Fibroblast of lung (primary cell): ENCODE data around the gene RPS6KC1. TPM values are rescaled to one million over a fixed set of nuclear protein-coding genes. Genes with fewer than 3 reads are reported as not detected.

Experiments used
- DNase-seq, 2 donors: peaks; one replicate each; pipeline versions ENCODE4 v3.0.0 to v3.0.0-alpha.2; 2010; ENCODE audit warnings: low read depth in 2 of 2
- H2AFZ ChIP-seq: 2 replicates; pipeline ENCODE4 v1.5.1; 2012; ENCODE audit warnings: low read length, control low read depth, inconsistent platforms
- H3K27ac ChIP-seq: 2 replicates; pipeline ENCODE4 v1.5.1; 2011; ENCODE audit warnings: low read length, control low read depth; ENCODE audit not compliant: insufficient read depth
- H3K27me3 ChIP-seq: 2 replicates; pipeline ENCODE4 v1.5.1; 2011; ENCODE audit warnings: mild to moderate bottlenecking, low read length; ENCODE audit not compliant: control insufficient read depth, insufficient read depth
- H3K36me3 ChIP-seq: 2 replicates; pipeline ENCODE4 v1.5.1; 2011; ENCODE audit warnings: low read length; ENCODE audit not compliant: control insufficient read depth, insufficient read depth
- H3K4me1 ChIP-seq: 2 replicates; pipeline ENCODE4 v1.5.1; 2011; ENCODE audit warnings: low read length; ENCODE audit not compliant: control insufficient read depth, insufficient read depth; ENCODE audit errors: extremely low read depth
- H3K4me2 ChIP-seq: 2 replicates; pipeline ENCODE4 v1.5.1; 2011; ENCODE audit warnings: low read length, control low read depth; ENCODE audit not compliant: insufficient read depth; ENCODE audit errors: extremely low read depth
- H3K4me3 ChIP-seq, 4 experiments: fragments of 200-600 bp in 1 of 4; sonication (generic) in 1 of 4; replicated peaks in 1 of 4; 2 replicates each; pipeline ENCODE4 v1.5.1; 2011 to 2016; ENCODE audit warnings: low read length in 4 of 4, low read depth in 3 of 4, mild to moderate bottlenecking in 3 of 4, control low read depth in 2 of 4, inconsistent platforms in 1 of 4, mixed read lengths in 1 of 4; ENCODE audit not compliant: insufficient read depth in 1 of 4; ENCODE audit errors: control extremely low read depth in 1 of 4
- H3K79me2 ChIP-seq: 2 replicates; pipeline ENCODE4 v1.5.1; 2012; ENCODE audit warnings: mild to moderate bottlenecking, low read length, inconsistent platforms; ENCODE audit not compliant: control insufficient read depth, insufficient read depth
- H3K9ac ChIP-seq: 2 replicates; pipeline ENCODE4 v1.5.1; 2011; ENCODE audit warnings: mild to moderate bottlenecking, low read length, control low read depth; ENCODE audit not compliant: insufficient read depth
- H3K9me3 ChIP-seq: 2 replicates; pipeline ENCODE4 v1.5.1; 2012; ENCODE audit warnings: low read depth, low read length; ENCODE audit not compliant: control insufficient read depth, insufficient read depth
- H4K20me1 ChIP-seq: 2 replicates; pipeline ENCODE4 v1.5.1; 2011; ENCODE audit warnings: low read length; ENCODE audit not compliant: control insufficient read depth, insufficient read depth; ENCODE audit errors: extremely low read depth
- EZH2 ChIP-seq: IDR thresholded peaks from 2 replicates; pipeline ENCODE4 v1.5.1; 2012; ENCODE audit warnings: low read length, control low read depth, mild to moderate bottlenecking; ENCODE audit errors: missing control alignments
- polyA plus RNA-seq, 2 donors: library from polyadenylated mRNA; depleted of rRNA in 1 of 2; stranded (reverse) in 1 of 2; unstranded in 1 of 2; fragments of >200 nt; gene quantifications; 2 replicates each; pipeline ENCODE4 v1.2.1, GENCODE V29; 2011 to 2012; ENCODE audit warnings: missing spikeins in 1 of 2
- total RNA-seq: library from RNA; depleted of rRNA; stranded (reverse); fragments of >200 nt; gene quantifications from 2 replicates; pipeline ENCODE4 v1.2.1, GENCODE V29; 2014
- TF ChIP-seq, protein P1 (sequence below), 2 donors: IDR thresholded peaks in 1 of 2; conservative IDR thresholded peaks in 1 of 2; 1 replicate in 1 of 2; 2 replicates in 1 of 2; pipeline ENCODE4 v1.5.1; 2011 to 2012; ENCODE audit warnings: low read length in 2 of 2, control low read depth in 1 of 2, inconsistent platforms in 1 of 2, low read depth in 1 of 2, mild to moderate bottlenecking in 1 of 2

The RPS6KC1 gene
- total and polyA plus RNA-seq, 2 donors (not counting 1 experiment from before 2014, with no cell fraction given): 20.9 to 33.5 TPM

DNA sequence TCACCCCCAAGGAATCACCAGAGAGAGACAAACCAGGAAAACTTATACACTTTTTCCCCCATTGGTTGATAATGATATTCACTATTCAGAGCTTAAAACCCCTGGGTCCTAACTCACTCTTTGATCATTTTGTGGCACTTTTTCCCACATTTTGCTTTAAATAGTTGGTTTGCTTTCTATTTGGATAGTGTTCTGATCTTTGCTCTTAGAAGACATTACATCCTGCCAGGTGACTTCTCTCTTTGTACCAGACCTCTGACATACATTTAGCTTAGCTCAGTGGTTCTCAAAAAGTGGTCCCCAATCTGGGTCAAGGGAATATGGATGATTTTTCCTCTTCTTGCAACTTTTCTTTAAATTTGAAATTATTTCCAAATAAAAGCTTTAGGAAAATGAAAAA lies 228.4 kb downstream of the RPS6KC1 start:
- Histone ChIP-seq H3K27ac (no peak overlapping the region), H3K36me3 (no peaks in the 10 kb centered on the region), H3K27me3 (no peaks in the 10 kb centered on the region), H3K4me3 (no peak overlapping the region), H3K4me1 (no peaks in the 10 kb centered on the region), H3K9me3 (no peaks in the 10 kb centered on the region), H3K9ac (no peak overlapping the region), H4K20me1 (no peaks in the 10 kb centered on the region), H3K79me2 (no peaks in the 10 kb centered on the region), H2AFZ (no peak overlapping the region), H3K4me2 (no peak overlapping the region)
- TF ChIP-seq EZH2: no peak
- TF ChIP-seq, protein P1, sequence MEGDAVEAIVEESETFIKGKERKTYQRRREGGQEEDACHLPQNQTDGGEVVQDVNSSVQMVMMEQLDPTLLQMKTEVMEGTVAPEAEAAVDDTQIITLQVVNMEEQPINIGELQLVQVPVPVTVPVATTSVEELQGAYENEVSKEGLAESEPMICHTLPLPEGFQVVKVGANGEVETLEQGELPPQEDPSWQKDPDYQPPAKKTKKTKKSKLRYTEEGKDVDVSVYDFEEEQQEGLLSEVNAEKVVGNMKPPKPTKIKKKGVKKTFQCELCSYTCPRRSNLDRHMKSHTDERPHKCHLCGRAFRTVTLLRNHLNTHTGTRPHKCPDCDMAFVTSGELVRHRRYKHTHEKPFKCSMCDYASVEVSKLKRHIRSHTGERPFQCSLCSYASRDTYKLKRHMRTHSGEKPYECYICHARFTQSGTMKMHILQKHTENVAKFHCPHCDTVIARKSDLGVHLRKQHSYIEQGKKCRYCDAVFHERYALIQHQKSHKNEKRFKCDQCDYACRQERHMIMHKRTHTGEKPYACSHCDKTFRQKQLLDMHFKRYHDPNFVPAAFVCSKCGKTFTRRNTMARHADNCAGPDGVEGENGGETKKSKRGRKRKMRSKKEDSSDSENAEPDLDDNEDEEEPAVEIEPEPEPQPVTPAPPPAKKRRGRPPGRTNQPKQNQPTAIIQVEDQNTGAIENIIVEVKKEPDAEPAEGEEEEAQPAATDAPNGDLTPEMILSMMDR (conservative IDR thresholded peaks at IDR 0.05 in 1 of 2, IDR thresholded peaks at IDR 0.05 in 1 of 2; ENCODE audit: low read depth in 1 of 2, low read length in 2 of 2): no peak
- no peak for DNase-seq

GRCh38 chr1:213281640-213282301 lies 230.7 kb downstream of the RPS6KC1 start:
- H2AFZ ChIP-seq: no peak overlapping the region
- H3K4me2 ChIP-seq: no peak overlapping the region

DNA sequence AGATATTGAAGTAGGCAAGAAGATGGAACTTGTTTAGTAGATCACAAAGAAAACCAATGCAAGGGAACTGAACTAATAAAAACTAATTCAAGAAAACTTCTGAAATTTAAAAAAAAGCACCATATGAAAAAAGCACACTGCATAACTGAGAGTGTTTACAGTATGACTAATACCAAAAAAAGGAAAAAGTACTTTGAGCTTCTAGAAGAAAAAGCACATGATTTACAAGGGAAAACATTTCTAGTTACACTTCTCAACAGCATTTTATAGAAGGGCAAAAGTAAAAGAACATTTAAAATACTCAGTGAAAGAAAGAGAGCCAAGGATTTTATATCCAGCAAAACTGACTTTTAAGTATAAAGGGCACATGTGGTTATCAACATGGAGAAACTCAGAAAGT lies 233.6 kb downstream of the RPS6KC1 start:
- no peaks in the 10 kb centered on the region for H4K20me1 ChIP-seq

More at GRCh38 chr1:213281640-213282301, 230.7 kb downstream of the RPS6KC1 start:
- Histone ChIP-seq H3K79me2 (no peaks in the 10 kb centered on the region), H3K27me3 (no peaks in the 10 kb centered on the region), H3K4me3 (no peak overlapping the region), H4K20me1 (no peaks in the 10 kb centered on the region), H3K36me3 (no peaks in the 10 kb centered on the region), H3K4me1 (no peaks in the 10 kb centered on the region), H3K27ac (no peak overlapping the region), H3K9ac (no peak overlapping the region), H3K9me3 (no peaks in the 10 kb centered on the region)
- DNase-seq: no peak
- TF ChIP-seq EZH2: no peak
- TF ChIP-seq, protein P1 (conservative IDR thresholded peaks at IDR 0.05 in 1 of 2, IDR thresholded peaks at IDR 0.05 in 1 of 2; ENCODE audit: low read depth in 1 of 2, low read length in 2 of 2): no peak

More for the DNA sequence above, 233.6 kb downstream of the RPS6KC1 start:
- Histone ChIP-seq H3K4me1 (no peaks in the 10 kb centered on the region), H3K27ac (no peak overlapping the region), H3K9me3 (no peaks in the 10 kb centered on the region), H3K9ac (no peak overlapping the region), H3K27me3 (no peaks in the 10 kb centered on the region), H3K4me3 (no peak overlapping the region), H3K36me3 (no peaks in the 10 kb centered on the region), H3K79me2 (no peaks in the 10 kb centered on the region), H3K4me2 (no peak overlapping the region), H2AFZ (no peak overlapping the region)
- TF ChIP-seq, protein P1 (conservative IDR thresholded peaks at IDR 0.05 in 1 of 2, IDR thresholded peaks at IDR 0.05 in 1 of 2; ENCODE audit: low read depth in 1 of 2, low read length in 2 of 2): no peak
- no peak for TF ChIP-seq EZH2
- peak; percentile 64 to 78 for DNase-seq
